Bronchial epithelial cell (primary cell): Measurements from ENCODE around the gene MCRIP1. TPM values are rescaled to one million over a fixed set of nuclear protein-coding genes. Genes with fewer than 3 reads are reported as not detected.

ENCODE experiments used
- DNase-seq: peaks from one replicate; pipeline ENCODE4 v3.0.0-alpha.2; 2010; ENCODE audit warnings: low read depth
- FAIRE-seq: peaks from 2 replicates; lab custom pipeline; 2011; peaks lifted over from hg19 to GRCh38; lab: Jason Lieb, UNC
- H3K27me3 ChIP-seq: 2 replicates; pipeline ENCODE4 v1.5.1; 2011; ENCODE audit warnings: low read length; ENCODE audit not compliant: control insufficient read depth, insufficient read depth
- H3K36me3 ChIP-seq: 2 replicates; pipeline ENCODE4 v1.5.1; 2011; ENCODE audit warnings: low read length; ENCODE audit not compliant: control insufficient read depth, insufficient read depth
- H3K4me3 ChIP-seq: 2 replicates; pipeline ENCODE4 v1.5.1; 2011; ENCODE audit warnings: mild to moderate bottlenecking, low read depth, low read length, control low read depth
- total RNA-seq: library from RNA; depleted of rRNA; stranded (reverse); fragments of >200 nt; gene quantifications from 2 replicates; pipeline ENCODE4 v1.2.1, GENCODE V29; 2014
- TF ChIP-seq, protein P1 (sequence below): IDR thresholded peaks from 2 replicates; pipeline ENCODE4 v1.5.1; 2011; ENCODE audit warnings: mild to moderate bottlenecking, moderate library complexity, low read length, control low read depth, inconsistent platforms; ENCODE audit not compliant: insufficient read depth, severe bottlenecking

MCRIP1 gene
- total RNA-seq, 1 donor from 2014 or later, result 25.8 TPM

GRCh38 chr17:81867170-81867990, 34.3 kb upstream of the MCRIP1 start:
- no peak for DNase-seq
- no peak for FAIRE-seq

GRCh38 chr17:81866440-81867169, 33.5 kb upstream of the MCRIP1 start:
- Histone ChIP-seq H3K4me3 (no peak overlapping the region), H3K36me3 (peaks cover 34% of the 10 kb centered on the region), H3K27me3 (no peaks in the 10 kb centered on the region)
- TF ChIP-seq, protein P1, sequence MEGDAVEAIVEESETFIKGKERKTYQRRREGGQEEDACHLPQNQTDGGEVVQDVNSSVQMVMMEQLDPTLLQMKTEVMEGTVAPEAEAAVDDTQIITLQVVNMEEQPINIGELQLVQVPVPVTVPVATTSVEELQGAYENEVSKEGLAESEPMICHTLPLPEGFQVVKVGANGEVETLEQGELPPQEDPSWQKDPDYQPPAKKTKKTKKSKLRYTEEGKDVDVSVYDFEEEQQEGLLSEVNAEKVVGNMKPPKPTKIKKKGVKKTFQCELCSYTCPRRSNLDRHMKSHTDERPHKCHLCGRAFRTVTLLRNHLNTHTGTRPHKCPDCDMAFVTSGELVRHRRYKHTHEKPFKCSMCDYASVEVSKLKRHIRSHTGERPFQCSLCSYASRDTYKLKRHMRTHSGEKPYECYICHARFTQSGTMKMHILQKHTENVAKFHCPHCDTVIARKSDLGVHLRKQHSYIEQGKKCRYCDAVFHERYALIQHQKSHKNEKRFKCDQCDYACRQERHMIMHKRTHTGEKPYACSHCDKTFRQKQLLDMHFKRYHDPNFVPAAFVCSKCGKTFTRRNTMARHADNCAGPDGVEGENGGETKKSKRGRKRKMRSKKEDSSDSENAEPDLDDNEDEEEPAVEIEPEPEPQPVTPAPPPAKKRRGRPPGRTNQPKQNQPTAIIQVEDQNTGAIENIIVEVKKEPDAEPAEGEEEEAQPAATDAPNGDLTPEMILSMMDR, result no peak
- FAIRE-seq (no peak), DNase-seq (no peak)

More at GRCh38 chr17:81867170-81867990, 34.3 kb upstream of the MCRIP1 start:
- no peak overlapping the region for H3K4me3 ChIP-seq
- peaks cover 34% of the 10 kb centered on the region for H3K36me3 ChIP-seq
- TF ChIP-seq, protein P1, result no peak
- no peaks in the 10 kb centered on the region for H3K27me3 ChIP-seq

- FAIRE-seq (no peak), DNase-seq (no peak)
- Histone ChIP-seq H3K4me3 (no peak overlapping the region), H3K36me3 (peaks cover 34% of the 10 kb centered on the region), H3K27me3 (no peaks in the 10 kb centered on the region)
- TF ChIP-seq, protein P1, result no peak
Observed at GRCh38 chr17:81865733-81866439, 32.8 kb upstream of the MCRIP1 start.

GRCh38 chr17:81865358-81865732, 32.3 kb upstream of the MCRIP1 start:
- DNase-seq (no peak), FAIRE-seq (no peak)
- Histone ChIP-seq H3K27me3 (no peaks in the 10 kb centered on the region), H3K4me3 (no peak overlapping the region), H3K36me3 (peaks cover 34% of the 10 kb centered on the region)
- TF ChIP-seq, protein P1, result no peak

- no peak for DNase-seq
- TF ChIP-seq, protein P1, result no peak
- Histone ChIP-seq H3K36me3 (peaks cover 30% of the 10 kb centered on the region), H3K4me3 (no peak overlapping the region), H3K27me3 (no peaks in the 10 kb centered on the region)
- no peak for FAIRE-seq
Observed at GRCh38 chr17:81863833-81864768, 31.0 kb upstream of the MCRIP1 start.
